RPMI8226 (cell line): ENCODE results near the gene ARHGAP40.
A peak's percentile ranks its signal among the peaks of the same experiment; 100 is the strongest.

Experiments
- DNase-seq: peaks from one replicate; pipeline ENCODE4 v3.0.0-alpha.2; 2015

Gene ARHGAP40

DNA sequence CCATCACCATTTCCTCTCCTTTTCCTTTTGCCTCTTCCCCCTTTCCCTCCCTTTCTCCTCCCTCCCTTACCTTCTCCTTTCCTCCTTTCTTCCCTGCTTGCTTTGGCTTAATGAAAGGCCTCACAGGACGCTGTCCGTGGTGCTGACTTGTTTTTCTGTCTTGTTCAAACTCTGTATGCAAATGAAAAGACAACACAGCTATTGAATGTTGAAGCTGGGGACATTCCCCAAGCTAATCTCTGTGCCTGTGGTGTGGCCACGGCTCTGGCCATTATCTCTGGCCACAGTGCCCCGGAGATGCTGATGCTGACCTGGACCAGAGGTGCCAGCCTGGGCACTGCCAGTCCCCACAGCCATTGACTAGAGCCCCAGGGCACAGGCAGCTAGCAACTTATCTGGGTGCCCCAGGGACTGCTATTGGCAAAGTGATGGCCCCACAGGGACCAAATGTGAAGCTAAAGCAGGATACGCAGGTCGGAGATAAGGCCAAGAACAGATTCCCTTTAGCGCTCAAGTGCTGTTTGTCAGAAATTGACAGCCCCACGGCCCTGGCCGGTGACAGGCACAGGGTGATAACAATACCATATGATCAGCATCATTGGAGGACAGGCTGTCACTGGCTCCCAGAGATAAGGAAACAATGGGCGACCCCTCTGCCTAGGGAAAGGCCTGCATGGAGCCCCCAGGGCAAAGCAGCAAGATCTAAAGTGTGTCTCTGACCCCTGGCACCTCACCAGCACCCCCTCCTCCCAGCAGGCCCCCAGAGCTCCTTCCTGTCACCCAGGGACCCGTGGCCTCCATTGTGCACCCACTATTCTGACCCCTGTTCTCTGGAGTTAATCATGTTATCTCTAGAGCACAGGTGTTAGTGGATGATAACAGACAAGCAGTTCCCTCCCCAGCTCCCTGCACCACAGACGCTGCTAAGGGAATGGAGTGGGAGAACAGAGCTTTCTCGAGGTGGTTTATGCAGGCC, 91.1 kb downstream of the ARHGAP40 start:
- DNase-seq, result peak; percentile 66

DNA sequence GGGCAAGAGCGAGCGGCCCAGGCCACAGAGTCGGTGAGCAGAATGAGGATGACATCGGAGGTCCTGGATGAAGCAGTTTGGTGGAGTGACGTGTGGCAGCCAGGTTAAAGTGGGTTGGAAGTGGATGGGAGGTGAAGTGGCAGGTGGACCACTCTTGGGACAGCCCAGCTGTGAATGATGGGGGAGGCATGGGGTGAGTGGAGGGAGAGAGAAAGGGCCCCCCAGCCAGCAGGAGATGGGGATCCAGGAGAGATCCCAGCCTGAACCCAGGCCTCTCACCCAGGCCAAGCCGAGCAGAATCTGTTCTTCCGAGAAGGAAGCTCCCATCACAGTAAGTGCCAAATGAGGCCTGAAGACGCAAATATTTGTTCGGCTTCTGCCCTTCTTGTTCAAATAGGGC, 95.7 kb downstream of the ARHGAP40 start:
- no peak for DNase-seq

DNA sequence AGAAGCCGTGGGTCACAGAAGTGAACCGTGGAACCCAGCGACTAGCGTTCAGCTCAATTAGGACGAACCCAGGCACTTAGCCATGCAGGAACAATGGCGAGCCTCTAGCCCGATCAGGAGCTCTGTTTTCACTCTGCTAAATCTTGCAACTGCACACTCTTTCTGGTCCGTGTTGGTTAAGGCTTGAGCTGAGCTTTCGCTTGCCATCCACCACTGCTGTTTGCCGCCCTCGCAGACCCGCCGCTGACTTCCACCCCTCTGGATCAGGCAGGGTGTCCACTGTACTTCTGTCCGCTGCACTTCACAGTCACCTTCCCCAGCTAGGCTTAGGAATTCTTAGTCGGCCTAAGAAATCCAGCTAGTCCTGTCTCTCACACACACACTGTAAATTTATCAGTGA, 96.9 kb downstream of the ARHGAP40 start:
- no peak for DNase-seq

DNA sequence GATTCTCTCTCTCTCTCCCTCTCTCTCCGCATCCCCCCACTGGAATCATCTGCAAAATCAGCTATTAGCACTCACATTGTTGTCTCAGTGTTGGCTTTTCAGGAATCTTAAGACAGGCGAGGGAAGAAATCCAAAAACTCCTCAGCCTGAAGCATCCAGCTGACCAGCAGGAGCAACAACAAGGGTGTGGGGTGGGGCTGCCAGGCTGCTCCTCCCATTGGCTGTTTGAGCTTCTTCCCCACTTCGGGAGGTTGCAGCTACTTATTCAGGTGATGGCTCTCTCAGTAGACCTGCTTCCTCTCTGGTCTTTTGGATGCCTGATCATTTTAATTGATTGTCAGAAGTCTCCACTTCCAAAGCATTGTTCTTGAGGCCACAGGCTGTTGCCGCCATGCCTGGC, 98.5 kb downstream of the ARHGAP40 start:
- no peak for DNase-seq
